GM12872 (cell line): ENCODE data around the gene DLX4.

ENCODE experiments used
- TF ChIP-seq, protein P1 (sequence below): IDR thresholded peaks from 3 replicates; pipeline ENCODE4 v1.5.1; 2011; ENCODE audit warnings: low read depth, mild to moderate bottlenecking, low read length, moderate library complexity; ENCODE audit not compliant: insufficient read depth

The DLX4 gene

GRCh38 chr17:49996495-49997300 lies 27.7 kb downstream of the DLX4 start:
- TF ChIP-seq, protein P1, sequence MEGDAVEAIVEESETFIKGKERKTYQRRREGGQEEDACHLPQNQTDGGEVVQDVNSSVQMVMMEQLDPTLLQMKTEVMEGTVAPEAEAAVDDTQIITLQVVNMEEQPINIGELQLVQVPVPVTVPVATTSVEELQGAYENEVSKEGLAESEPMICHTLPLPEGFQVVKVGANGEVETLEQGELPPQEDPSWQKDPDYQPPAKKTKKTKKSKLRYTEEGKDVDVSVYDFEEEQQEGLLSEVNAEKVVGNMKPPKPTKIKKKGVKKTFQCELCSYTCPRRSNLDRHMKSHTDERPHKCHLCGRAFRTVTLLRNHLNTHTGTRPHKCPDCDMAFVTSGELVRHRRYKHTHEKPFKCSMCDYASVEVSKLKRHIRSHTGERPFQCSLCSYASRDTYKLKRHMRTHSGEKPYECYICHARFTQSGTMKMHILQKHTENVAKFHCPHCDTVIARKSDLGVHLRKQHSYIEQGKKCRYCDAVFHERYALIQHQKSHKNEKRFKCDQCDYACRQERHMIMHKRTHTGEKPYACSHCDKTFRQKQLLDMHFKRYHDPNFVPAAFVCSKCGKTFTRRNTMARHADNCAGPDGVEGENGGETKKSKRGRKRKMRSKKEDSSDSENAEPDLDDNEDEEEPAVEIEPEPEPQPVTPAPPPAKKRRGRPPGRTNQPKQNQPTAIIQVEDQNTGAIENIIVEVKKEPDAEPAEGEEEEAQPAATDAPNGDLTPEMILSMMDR = peak; percentile 94

- TF ChIP-seq, protein P1 = no peak
Measured at GRCh38 chr17:49997301-49997650, 28.3 kb downstream of the DLX4 start.

DNA sequence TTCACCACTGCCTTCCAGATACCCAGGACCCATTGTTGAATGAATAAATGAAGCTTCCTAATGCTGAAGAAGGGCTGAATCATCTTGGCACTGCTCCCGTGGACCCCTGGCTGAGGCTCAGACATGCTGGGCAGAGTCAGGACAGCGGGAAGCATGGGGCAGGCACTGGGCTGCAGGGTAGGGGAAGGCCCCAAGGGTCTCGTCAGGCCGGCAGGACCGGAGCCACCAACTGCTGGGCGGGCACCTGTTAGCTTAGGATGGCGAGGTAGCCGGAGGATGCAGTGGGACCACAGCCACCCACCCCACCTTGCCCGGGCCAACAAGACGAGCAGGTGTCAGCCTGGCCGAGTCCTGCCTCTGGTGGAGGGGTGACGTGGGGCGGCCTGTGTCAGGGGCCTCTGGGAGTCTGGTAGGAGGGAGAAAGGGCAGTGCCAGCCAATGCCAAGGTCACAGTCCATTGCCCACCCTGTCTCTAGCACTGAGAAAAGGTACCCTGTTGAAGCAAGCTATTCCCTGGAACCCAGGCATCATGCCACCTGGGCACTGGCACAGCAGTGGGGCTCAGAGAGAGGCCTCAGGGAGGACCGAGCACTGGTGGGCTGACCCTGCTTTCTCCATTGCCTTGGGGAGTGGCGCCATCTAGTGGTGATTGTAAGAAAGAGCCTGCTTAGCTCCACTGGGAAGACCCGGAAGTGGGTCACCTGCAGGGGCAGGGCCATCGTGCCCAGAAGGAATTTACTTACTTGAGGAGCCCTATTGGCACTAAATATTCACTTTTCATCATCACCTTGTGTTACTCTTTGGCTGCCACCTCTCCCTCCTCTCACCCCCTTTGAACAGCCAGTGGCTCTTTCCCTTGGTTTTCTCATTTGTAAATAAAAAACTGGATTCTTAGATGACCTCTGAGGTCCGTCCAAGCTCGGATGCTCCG lies 29.0 kb downstream of the DLX4 start:
- TF ChIP-seq, protein P1 = peak; percentile 94

- TF ChIP-seq, protein P1 = no peak
Measured at GRCh38 chr17:49998836-49999511, 30.0 kb downstream of the DLX4 start.

DNA sequence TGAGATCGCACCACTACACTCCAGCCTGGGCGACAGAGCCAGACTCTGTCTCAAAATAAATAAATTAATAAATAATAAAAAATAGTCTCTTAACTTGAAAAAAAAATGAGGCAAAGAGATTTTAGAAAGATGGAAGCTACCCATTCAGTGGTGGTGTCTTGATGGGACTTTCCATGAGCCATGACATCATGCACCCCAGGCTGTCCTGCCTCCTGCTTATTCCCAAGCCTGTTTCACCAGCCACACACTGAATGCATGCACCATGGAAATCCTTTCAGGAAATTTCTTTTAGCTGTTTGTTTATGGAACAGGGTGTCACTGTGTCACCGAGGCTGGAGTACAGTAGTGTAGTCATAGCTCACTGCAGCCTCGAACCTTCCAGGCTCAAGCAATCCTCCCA lies 34.9 kb downstream of the DLX4 start:
- TF ChIP-seq, protein P1 = no peak

GRCh38 chr17:50009282-50009681 lies 40.3 kb downstream of the DLX4 start:
- TF ChIP-seq, protein P1 = no peak

DNA sequence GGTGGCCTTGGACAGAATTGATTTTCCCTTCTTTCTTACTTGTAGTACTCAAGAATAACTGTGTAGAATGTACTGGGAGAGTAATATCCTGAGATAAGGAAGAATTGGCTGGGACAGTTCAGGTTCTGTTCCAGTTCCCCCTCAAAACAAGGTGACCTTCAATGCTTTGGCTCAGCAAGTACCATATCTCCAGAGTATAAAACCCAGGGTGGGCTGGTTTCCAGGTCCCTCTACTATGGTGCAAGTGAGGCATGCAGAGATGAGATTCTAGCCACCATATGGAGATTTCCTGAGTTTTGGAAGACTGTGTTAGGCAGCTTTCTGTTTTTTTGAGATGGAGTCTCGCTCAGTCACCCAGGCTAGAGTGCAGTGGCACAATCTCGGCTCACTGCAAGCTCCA lies 44.1 kb downstream of the DLX4 start:
- TF ChIP-seq, protein P1 = no peak
